Epithelial cell of proximal tubule (primary cell): ENCODE results near the gene SEC14L2. TPM values are rescaled to one million over a fixed set of nuclear protein-coding genes. Genes with fewer than 3 reads are reported as not detected.
A peak's percentile ranks its signal among the peaks of the same experiment; 100 is the strongest.

Experiments
- DNase-seq: peaks from one replicate; pipeline ENCODE4 v3.0.0-alpha.2; 2011; ENCODE audit warnings: low read depth
- H3K4me3 ChIP-seq: 2 replicates; pipeline ENCODE4 v1.5.1; 2011; ENCODE audit warnings: low read depth, mild to moderate bottlenecking, low read length
- CTCF ChIP-seq: conservative IDR thresholded peaks from 2 replicates; pipeline ENCODE4 v1.5.1; 2012; ENCODE audit warnings: low read depth, mild to moderate bottlenecking, low read length
- total RNA-seq: library from RNA; depleted of rRNA; stranded (reverse); fragments of >200 nt; gene quantifications from 2 replicates; pipeline ENCODE4 v1.2.3, GENCODE V29; 2015

Gene SEC14L2
- total RNA-seq, 1 donor from 2014 or later, result 49.6 TPM

GRCh38 chr22:30356449-30357235, 40.2 kb upstream of the SEC14L2 start, which contains the start of the genes CCDC157 and SF3A1:
CCDC157 (plus strand) TSS chr22:30357007; CDS start chr22:30366001, 8,994 bp downstream.
SF3A1 (minus strand) TSS chr22:30356894; CDS start chr22:30356792, 102 bp downstream.
- no peak for TF ChIP-seq CTCF
- H3K4me3 ChIP-seq, result peak within 1 kb of the TSS; percentile 90
- DNase-seq, result peak; percentile 41

GRCh38 chr22:30357236-30357570, 39.6 kb upstream of the SEC14L2 start:
- peak overlapping the region; percentile 90 for H3K4me3 ChIP-seq
- no peak for DNase-seq
- no peak for TF ChIP-seq CTCF

GRCh38 chr22:30357650-30358215, 39.1 kb upstream of the SEC14L2 start:
- TF ChIP-seq CTCF, result no peak
- peak overlapping the region; percentile 90 for H3K4me3 ChIP-seq
- no peak for DNase-seq

DNA sequence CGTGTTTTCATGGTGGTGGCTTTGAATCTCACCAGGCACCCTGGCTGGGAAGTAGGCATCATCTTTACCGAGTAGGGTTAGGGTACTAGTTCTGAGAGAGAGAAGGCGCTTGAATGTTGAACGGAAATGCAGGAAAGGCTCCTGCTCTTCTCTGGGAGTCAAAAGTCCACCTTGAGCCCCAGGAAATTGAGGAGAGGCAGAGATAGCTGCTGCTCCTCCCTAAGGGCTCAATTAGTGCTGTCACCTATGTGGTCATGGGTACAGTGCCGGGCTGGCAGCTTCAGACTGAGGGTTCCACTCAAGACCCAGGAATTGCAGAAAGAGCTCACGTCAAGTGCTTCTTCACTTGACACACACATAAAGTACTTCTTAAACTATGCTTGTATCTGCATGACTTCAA, 38.3 kb upstream of the SEC14L2 start:
- no peak overlapping the region for H3K4me3 ChIP-seq
- DNase-seq, result no peak
- TF ChIP-seq CTCF, result no peak

- no peak overlapping the region for H3K4me3 ChIP-seq
- DNase-seq, result no peak
- TF ChIP-seq CTCF, result no peak
Measured at GRCh38 chr22:30361916-30362650, 34.7 kb upstream of the SEC14L2 start.

- H3K4me3 ChIP-seq, result no peak overlapping the region
- DNase-seq, result no peak
- TF ChIP-seq CTCF, result no peak
Measured at GRCh38 chr22:30362651-30363281, 34.1 kb upstream of the SEC14L2 start.
